Sigmoid colon (tissue), 4 donors: ENCODE results near the gene MAST4.

ENCODE experiments used
- CTCF ChIP-seq, 4 experiments: fragments of 450-650 bp in 3 of 4; fragments of 200-600 bp in 1 of 4; IDR thresholded peaks; one replicate each; pipeline ENCODE4 v1.5.1; 2016 to 2019; ENCODE audit warnings: antibody characterized with exemption in 4 of 4, mild to moderate bottlenecking in 3 of 4, moderate library complexity in 2 of 4
- EP300 ChIP-seq, 4 donors: sonication (generic); formaldehyde crosslinking; IDR thresholded peaks; one replicate each; pipeline ENCODE4 v1.6.1; 2017; ENCODE audit warnings: antibody characterized with exemption in 4 of 4
- POLR2A ChIP-seq, 2 donors: fragments of 450-650 bp; IDR thresholded peaks; one replicate each; pipeline ENCODE4 v1.6.1; 2016; ENCODE audit warnings: antibody characterized with exemption in 2 of 2, mild to moderate bottlenecking in 2 of 2, moderate library complexity in 2 of 2

GRCh38 chr5:66659780-66660179 is 63.6 kb downstream of the MAST4 start:
- TF ChIP-seq CTCF (IDR thresholded peaks at IDR 0.05) (no peak), POLR2A (IDR thresholded peaks at IDR 0.05) (no peak), EP300 (IDR thresholded peaks at IDR 0.05) (no peak)
